MCF 10A (cell line): Measurements from ENCODE around the gene COL1A2. TPM values are rescaled to one million over a fixed set of nuclear protein-coding genes. Genes with fewer than 3 reads are reported as not detected.
A peak's percentile ranks its signal among the peaks of the same experiment; 100 is the strongest.

Experiments used
- BruUV-seq: library from RNA; stranded (reverse); fragments of 400-500 nt; replicated peaks from 2 replicates; lab custom pipeline; 2021; lab: Mats Ljungman, UMichigan
- CTCF ChIA-PET: fragments of 300-600 bp; sonication (Branson Sonifier 250); formaldehyde crosslinking; extraction: SDS; loops from one replicate; lab custom pipeline; 2021; ENCODE audit warnings: antibody characterized with exemption, inconsistent platforms; lab: Yijun Ruan, JAX
- POLR2A ChIA-PET: fragments of 300-600, 350-650 bp; sonication (Branson Sonifier 250); formaldehyde crosslinking; extraction: SDS; loops from one replicate; lab custom pipeline; 2020; ENCODE audit warnings: antibody characterized with exemption, inconsistent platforms; lab: Yijun Ruan, JAX
- DNase-seq: peaks from one replicate; pipeline ENCODE4 v3.0.0-alpha.2; 2018; ENCODE audit not compliant: unreplicated experiment
- H3K27ac Mint-ChIP-seq: one replicate; pipeline ENCODE4 v1.8.0; 2022; ENCODE audit warnings: mild to moderate bottlenecking, low read depth, mixed read lengths; ENCODE audit not compliant: unreplicated experiment
- H3K27me3 Mint-ChIP-seq: one replicate; pipeline ENCODE4 v1.8.0; 2022; ENCODE audit warnings: mixed read lengths; ENCODE audit not compliant: insufficient read depth, unreplicated experiment
- H3K36me3 Mint-ChIP-seq: one replicate; pipeline ENCODE4 v1.8.0; 2022; ENCODE audit warnings: mild to moderate bottlenecking, moderate library complexity, mixed read lengths; ENCODE audit not compliant: insufficient read depth, unreplicated experiment
- H3K4me1 Mint-ChIP-seq: one replicate; pipeline ENCODE4 v1.8.0; 2022; ENCODE audit warnings: mixed read lengths; ENCODE audit not compliant: insufficient read depth, unreplicated experiment
- H3K4me3 Mint-ChIP-seq: one replicate; pipeline ENCODE4 v1.8.0; 2022; ENCODE audit warnings: mild to moderate bottlenecking, moderate library complexity, mixed read lengths; ENCODE audit not compliant: unreplicated experiment
- H3K9me3 Mint-ChIP-seq: one replicate; pipeline ENCODE4 v1.8.0; 2022; ENCODE audit warnings: mixed read lengths; ENCODE audit not compliant: unreplicated experiment
- intact Hi-C: fragments of 100-400 bp; cut with micrococcal nuclease; formaldehyde crosslinking; loops from 2 replicates; pipeline ENCODE4 v1.14.1; 2022
- total RNA-seq: library from RNA; stranded (reverse); gene quantifications from 2 replicates; pipeline ENCODE4 v1.2.3, GENCODE V29; 2022
- TF ChIP-seq, protein P1 (sequence below): fragments of 200-600 bp; IDR thresholded peaks from one replicate; pipeline ENCODE4 v1.8.0; 2022; ENCODE audit warnings: antibody characterized with exemption, mild to moderate bottlenecking; ENCODE audit not compliant: unreplicated experiment

The COL1A2 gene
- total RNA-seq, 1 experiment from 2014 or later, result not detected

- TF ChIP-seq, protein P1, sequence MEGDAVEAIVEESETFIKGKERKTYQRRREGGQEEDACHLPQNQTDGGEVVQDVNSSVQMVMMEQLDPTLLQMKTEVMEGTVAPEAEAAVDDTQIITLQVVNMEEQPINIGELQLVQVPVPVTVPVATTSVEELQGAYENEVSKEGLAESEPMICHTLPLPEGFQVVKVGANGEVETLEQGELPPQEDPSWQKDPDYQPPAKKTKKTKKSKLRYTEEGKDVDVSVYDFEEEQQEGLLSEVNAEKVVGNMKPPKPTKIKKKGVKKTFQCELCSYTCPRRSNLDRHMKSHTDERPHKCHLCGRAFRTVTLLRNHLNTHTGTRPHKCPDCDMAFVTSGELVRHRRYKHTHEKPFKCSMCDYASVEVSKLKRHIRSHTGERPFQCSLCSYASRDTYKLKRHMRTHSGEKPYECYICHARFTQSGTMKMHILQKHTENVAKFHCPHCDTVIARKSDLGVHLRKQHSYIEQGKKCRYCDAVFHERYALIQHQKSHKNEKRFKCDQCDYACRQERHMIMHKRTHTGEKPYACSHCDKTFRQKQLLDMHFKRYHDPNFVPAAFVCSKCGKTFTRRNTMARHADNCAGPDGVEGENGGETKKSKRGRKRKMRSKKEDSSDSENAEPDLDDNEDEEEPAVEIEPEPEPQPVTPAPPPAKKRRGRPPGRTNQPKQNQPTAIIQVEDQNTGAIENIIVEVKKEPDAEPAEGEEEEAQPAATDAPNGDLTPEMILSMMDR, result no peak
- intact Hi-C loops, result no loop called here
- no peak overlapping the region for H3K27ac Mint-ChIP-seq
- H3K36me3 Mint-ChIP-seq, result no peaks in the 10 kb centered on the region
- BruUV-seq, result no TSS peak
- H3K4me3 Mint-ChIP-seq, result no peak overlapping the region
- no peaks in the 10 kb centered on the region for H3K27me3 Mint-ChIP-seq
- POLR2A ChIA-PET, result interaction anchor here (0.5 kb wide), 1 partner anchor 96 kb away, joined by 3 read pairs; no protein-coding TSS in a partner anchor
- H3K4me1 Mint-ChIP-seq, result peaks cover 5% of the 10 kb centered on the region
- CTCF ChIA-PET, result interaction anchor here (2.3 kb wide), 1 partner anchor 22 kb away, joined by 7 read pairs; no protein-coding TSS in a partner anchor
- H3K9me3 Mint-ChIP-seq, result no peaks in the 10 kb centered on the region
- DNase-seq, result peak; percentile 15
Measured at GRCh38 chr7:94414481-94414880, 19.8 kb downstream of the COL1A2 start.

GRCh38 chr7:94414980-94415379 is 20.3 kb downstream of the COL1A2 start:
- no peak for DNase-seq
- H3K36me3 Mint-ChIP-seq, result no peaks in the 10 kb centered on the region
- H3K4me3 Mint-ChIP-seq, result no peak overlapping the region
- TF ChIP-seq, protein P1, result no peak
- ChIA-PET CTCF (interaction anchor here (2.3 kb wide), 1 partner anchor 22 kb away, joined by 7 read pairs; no protein-coding TSS in a partner anchor), POLR2A (interaction anchor here (0.5 kb wide), 1 partner anchor 96 kb away, joined by 3 read pairs; no protein-coding TSS in a partner anchor)
- intact Hi-C loops, result no loop called here
- H3K4me1 Mint-ChIP-seq, result peaks cover 5% of the 10 kb centered on the region
- H3K9me3 Mint-ChIP-seq, result no peaks in the 10 kb centered on the region
- no peaks in the 10 kb centered on the region for H3K27me3 Mint-ChIP-seq
- no TSS peak for BruUV-seq
- H3K27ac Mint-ChIP-seq, result no peak overlapping the region

DNA sequence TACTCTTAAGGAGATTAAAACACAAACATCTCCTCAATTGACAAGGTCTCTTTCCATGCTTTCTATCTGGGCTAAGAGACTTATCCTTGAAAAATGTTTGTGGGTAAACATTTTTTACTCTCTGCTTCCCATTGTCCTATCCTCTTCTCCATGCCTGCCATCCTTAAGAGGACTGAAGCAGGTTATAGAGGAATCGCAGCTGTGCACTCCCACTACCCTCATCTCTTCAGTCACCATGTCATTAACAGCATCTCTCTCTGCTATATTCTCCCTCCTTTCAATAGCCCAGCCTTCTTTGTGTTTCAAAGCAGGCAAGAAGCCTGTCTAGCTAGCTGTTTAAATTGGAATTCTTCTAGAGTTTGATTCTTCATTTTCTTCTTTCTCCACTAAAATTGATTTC is 22.6 kb downstream of the COL1A2 start:
- Mint-ChIP-seq H3K36me3 (no peaks in the 10 kb centered on the region), H3K4me1 (peaks cover 5% of the 10 kb centered on the region), H3K27me3 (no peaks in the 10 kb centered on the region), H3K4me3 (no peak overlapping the region), H3K9me3 (no peaks in the 10 kb centered on the region), H3K27ac (no peak overlapping the region)
- no peak for DNase-seq
- no TSS peak for BruUV-seq
- TF ChIP-seq, protein P1, result no peak
- intact Hi-C loops, result no loop called here
- POLR2A ChIA-PET, result no interaction called here
- CTCF ChIA-PET, result interaction anchor here (0.6 to 0.8 kb wide), 2 partner anchors 117 to 1269 kb away, joined by 3 read pairs; no protein-coding TSS in a partner anchor

- ChIA-PET POLR2A (no interaction called here), CTCF (no interaction called here)
- intact Hi-C loops, result no loop called here
- TF ChIP-seq, protein P1, result no peak
- no peak for DNase-seq
- Mint-ChIP-seq H3K9me3 (no peaks in the 10 kb centered on the region), H3K36me3 (no peaks in the 10 kb centered on the region), H3K27me3 (no peaks in the 10 kb centered on the region), H3K4me1 (peaks cover 5% of the 10 kb centered on the region), H3K27ac (no peak overlapping the region), H3K4me3 (no peak overlapping the region)
- BruUV-seq, result no TSS peak
Measured at GRCh38 chr7:94417901-94418300, 23.2 kb downstream of the COL1A2 start.
